Jurkat, Clone E6-1 (cell line): ENCODE measurements around the gene KIAA1328.

Experiments used
- DNase-seq: peaks from one replicate; pipeline ENCODE4 v3.0.0-alpha.2; 2011; ENCODE audit warnings: low read depth, low spot score
- H3K4me3 ChIP-seq: 2 replicates; pipeline ENCODE4 v1.5.1; 2011; ENCODE audit warnings: mild to moderate bottlenecking, low read length, control low read depth, moderate library complexity

KIAA1328 gene

DNA sequence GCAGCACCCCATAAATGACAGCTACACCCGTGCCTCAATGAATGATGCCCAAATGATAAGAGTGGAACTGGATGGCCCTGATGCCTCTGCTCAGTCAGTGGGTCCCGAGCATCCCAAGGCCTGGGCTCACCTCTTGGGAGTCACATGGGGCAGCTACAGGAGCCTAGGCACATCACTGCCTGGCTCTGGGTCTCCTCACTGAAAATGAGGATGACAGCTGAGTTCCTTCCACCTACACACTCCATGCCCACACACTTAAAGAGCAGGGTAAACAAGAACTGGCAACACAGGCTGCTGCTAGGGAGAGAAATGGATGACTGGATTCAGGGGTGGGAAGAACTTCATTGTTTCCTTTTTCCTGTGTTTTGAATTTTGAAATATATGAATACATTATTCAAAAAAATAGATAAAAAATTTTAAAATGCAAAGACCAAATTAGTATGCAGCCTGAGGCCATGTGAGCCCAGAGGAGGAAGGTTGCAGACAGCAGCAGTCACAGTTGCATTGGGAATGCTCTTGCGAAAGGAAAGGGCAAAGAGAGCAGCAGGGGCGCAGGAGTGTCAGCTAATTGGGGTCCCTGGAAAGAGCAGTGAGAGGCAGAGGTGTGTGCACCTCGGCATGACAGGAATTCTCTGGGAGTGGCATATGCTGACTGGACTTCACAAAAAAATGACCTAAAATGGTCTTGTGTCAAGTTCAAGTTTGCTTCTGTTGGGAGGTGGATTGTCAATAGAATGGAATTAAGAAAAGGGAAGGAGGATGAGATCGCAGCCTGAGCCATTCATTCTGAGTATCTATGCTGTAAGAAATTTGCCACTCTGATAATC, 409.6 kb downstream of the KIAA1328 start:
- H3K4me3 ChIP-seq, result no peak overlapping the region
- no peak for DNase-seq

DNA sequence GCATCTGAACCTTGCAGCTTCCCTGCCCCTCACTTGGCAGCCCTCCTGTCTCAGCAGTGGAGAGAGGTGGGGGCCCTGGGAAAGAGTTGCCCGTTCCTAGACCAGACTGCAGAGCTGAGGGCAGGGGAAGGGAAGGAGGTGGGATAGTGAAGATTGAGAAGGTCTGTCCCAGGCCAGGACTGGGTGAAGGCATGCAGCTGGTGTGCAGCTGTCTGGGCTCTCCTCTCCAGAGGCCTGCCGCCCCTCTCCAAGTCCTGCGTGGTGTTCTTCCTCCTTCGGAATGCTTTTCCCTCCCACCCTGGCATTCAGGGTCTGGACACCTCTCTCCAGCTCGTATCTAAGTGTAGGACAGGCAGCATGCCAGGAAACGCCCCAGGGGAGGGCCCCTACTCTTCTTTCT, 413.2 kb downstream of the KIAA1328 start:
- H3K4me3 ChIP-seq, result no peak overlapping the region
- no peak for DNase-seq

DNA sequence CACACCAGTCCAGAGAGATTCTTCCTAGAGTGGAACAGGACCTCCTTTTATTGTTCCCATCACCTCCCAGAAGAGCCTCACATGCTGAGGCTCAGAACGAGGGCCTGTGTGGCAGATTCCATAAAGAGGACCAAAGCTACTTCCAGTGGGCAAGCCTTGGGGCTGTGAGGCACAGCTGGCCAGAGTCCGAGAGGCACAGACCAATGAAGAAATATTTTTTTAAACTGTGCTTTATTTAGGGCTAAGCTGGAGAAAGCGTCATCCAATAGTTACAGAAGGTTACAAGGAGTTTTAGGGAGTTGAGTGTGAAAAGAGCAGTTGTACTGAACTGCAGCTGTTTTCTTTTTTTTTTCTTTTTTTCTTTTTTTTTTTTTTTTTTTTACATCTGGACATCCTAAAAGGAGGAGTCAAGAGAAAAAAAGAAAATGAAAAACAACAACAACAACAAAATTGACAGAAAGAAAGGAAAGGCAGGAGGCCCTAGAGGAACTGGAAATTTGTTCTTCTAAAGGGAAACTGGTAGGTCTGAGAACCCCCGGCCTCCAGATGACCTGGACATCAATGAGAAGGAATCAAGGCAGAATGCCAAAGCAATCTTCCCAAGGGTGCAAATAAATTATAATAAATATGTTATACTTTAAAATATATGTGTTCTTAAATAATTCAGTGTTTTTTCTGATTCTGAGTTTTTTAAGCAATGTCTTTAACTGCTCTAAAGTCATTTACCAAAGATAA, 414.1 kb downstream of the KIAA1328 start:
- DNase-seq, result no peak
- no peak overlapping the region for H3K4me3 ChIP-seq

DNA sequence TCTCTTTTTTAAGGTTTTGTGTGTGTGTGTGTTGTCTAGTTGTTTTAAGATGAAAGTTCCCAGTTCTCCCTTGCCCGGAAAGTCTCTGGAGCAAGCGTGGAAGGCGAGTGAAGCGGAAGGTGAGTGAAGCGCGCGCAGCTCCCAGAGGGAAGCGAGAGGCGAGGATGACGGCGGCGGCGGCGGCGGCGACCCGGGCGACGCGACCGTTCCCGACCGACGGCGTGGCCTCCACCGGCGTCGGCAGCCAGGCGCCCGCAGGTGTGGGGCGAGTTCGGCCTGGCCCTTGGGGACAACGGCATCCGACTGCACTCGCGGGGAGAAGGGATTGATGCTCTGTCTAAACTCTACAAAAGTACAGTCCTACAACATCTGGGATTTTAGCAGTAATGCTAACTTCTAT, 414.8 kb downstream of the KIAA1328 start:
- DNase-seq, result no peak
- H3K4me3 ChIP-seq, result no peak overlapping the region

DNA sequence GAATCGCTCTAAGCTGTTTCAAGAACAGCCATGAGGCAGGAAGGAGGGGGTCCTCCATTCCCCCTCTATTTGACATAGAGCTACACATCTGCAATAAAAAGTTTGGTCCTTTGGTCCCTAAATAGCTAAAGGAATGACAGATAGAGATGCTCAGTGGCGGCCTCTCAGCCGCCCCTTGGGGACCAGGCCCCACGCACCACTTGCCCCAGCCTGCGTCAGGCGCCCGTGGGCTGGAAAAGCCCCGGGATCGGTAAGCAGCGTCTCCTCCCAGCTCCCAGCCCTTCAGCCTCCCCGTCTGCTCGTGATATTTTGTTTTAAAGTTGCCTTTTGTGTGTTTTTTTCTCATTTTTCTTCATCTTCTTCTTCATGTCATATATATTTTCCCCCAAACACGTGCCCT, 415.7 kb downstream of the KIAA1328 start:
- no peak for DNase-seq
- H3K4me3 ChIP-seq, result no peak overlapping the region

DNA sequence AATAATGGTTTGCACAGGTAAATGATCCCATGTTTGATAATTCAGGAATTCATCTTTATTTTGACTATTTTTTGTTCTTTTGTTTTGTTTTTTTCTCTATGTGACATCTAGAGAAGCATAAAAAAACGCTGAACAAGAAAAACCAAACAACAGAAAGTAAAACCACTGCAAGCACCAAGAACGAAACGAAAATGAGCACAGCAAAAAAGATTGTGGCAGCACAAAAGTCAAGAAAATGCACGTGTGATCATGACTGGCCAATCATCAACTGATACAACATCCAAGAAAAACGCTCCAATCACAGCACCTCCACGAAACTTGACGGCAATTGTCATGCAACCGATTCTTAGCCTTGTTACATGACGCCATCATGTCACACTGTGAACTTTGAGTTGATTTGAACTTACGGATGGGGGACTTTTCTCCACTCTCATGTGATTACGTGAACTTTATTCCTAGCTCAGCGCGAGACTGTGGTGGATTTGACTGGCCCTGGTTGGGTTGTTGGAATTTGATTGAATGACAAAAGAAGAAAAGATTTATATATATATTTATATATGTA, 417.9 kb downstream of the KIAA1328 start:
- H3K4me3 ChIP-seq, result no peak overlapping the region
- DNase-seq, result no peak

DNA sequence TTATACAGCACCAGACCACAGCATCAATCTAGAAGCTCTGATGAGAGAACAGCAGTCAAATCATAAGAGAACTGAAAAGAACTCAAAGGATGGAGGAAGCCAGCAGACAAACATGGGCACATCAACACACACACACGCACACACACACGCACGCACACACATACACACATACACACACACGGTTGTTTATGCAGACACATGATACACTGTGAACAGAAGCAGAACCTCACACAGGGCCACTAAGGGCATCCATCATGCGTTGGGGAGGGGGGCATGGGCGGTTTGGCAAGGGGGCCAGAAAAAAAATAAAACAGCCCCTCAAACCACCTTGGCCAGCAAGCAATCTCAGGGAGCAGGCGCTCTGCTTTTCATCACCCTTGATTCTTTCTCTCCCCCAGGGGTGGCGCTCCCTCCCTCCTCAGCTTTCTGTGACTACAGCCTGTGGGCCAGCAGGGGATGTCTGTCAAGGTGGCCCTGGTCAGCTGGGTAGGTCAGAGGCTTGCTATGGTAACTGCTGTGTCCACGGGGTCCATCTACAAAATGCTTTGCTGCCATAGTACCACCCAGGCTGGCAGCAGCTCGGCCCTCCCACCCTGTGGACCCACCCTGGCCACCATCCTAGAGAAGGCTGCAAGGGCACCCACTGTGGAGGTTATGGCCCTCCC, 418.7 kb downstream of the KIAA1328 start:
- DNase-seq, result no peak
- H3K4me3 ChIP-seq, result no peak overlapping the region

DNA sequence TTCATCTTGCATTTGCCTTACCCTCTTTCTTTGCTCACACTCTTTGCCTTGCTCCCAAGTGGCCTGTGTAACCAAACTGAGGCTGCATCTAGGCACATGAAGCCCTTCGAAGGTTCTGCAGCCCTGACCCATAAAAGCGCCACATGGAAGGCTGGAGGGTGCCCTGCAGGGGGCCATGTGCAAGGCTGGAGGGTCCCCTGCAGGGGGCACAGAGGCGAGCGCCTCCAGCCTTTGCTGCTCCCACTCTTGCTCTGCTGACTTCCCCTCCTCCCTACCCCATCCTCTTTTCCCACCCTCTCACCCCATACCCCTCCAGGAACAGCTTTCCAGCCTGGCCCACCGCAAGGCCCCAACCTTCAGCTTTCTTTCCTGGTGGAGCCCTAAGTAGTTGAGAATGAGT, 419.4 kb downstream of the KIAA1328 start:
- no peak for DNase-seq
- no peak overlapping the region for H3K4me3 ChIP-seq

DNA sequence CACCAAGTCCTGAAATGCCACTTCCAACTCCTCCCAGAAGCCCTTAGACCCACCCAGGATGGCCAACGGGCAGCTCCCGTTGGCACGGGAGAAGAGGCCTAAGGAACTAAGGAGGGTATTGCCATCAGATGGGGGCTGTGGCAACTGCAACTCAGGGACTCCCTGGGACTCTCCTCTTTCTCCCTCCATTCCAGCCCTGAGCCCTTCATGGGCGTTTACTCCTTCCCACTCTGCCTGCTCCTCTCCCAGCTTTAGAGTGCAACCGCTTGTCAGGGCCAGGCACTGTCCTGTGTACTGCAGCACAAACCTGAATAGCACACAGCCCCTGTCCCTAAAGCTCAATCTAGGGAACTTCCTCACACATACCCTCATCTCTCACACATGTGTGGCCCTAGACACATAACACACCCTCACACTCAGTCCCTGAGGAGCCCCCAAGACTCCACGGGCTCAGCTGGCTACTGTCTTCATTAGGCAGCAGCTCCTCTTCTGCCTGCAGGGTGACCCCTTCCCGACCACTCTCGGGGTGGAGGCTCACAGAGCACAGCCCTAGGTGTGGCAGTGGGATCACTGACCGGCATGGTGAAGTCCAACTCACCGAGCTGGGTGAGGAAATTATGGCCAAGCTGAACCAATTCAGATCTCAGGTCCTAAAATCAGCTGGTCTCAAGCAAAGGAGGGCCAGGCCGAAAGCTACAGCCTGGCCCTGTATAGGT, 420.4 kb downstream of the KIAA1328 start:
- no peak overlapping the region for H3K4me3 ChIP-seq
- DNase-seq, result no peak

DNA sequence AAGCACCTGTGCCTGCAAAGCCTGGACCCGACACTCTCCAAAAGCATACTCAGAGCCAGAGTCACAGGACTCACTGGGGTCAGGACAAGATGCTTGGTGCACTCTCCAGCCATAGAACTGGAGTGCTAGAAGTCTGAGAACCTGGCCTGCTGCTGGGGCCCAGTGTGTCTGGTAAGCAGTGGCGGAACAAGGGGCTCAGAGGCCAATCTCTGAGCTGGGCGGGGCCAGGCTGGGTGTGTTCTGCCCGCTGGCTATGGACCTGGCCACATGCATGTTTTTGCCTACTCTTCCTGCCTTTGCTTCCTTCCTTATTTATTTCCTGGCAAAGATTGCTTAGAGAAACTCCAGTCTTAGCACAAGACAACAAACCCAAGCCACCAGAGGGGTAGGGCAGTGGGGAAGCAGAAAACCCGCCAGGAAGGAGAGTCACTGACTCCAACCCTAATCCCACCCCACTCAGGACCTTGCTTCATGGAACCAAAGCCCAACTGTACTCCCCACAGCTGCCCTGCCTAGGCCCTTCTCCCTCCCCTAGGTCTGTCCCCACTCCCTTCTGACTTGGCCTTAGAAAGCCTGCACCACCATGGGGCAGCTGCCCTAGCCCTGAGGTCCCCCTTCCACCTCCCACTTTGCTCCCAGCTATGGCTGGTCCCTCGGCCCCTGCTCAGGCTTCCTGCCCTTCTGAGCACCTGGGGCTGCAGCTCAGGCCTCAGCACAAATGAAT, 421.1 kb downstream of the KIAA1328 start:
- no peak for DNase-seq
- H3K4me3 ChIP-seq, result no peak overlapping the region

DNA sequence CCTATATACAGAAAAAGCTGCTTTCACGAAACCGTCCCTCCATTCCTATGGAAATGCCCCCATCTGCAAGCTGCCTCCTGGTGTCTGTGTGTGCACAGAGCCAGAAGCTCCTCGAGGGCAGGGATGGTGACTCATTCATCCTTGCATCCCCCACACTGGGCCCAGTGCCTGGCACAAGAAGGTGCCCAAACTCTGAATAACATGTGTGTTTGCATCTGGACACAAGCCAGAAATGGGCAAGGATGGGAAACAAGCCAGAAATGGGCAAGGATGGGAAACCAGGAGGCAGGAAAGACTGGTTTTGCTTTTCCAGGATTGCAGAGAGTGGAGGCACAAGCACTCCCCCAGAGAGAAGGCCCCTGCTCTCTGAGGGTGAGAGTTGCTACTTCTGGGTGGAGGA, 422.8 kb downstream of the KIAA1328 start:
- no peak overlapping the region for H3K4me3 ChIP-seq
- no peak for DNase-seq

DNA sequence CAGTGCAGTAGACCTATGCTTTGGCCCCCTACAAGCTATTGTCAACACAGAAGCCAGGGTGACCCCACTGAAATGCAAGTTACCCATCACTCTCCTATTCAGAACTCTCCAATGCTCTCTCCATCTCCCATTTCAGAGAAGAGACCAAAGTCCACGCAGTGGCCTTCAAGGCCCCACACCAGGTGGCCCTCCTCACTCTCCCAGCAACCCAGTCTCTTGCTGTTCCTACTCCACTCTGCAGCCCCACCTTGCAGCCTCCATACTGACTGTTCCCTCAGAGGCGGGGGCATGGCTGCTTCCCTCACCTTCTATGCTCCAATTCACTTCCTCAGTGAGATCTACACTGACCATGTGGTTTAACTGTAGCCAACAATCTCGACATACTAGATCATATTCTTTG, 423.4 kb downstream of the KIAA1328 start:
- no peak overlapping the region for H3K4me3 ChIP-seq
- DNase-seq, result no peak

DNA sequence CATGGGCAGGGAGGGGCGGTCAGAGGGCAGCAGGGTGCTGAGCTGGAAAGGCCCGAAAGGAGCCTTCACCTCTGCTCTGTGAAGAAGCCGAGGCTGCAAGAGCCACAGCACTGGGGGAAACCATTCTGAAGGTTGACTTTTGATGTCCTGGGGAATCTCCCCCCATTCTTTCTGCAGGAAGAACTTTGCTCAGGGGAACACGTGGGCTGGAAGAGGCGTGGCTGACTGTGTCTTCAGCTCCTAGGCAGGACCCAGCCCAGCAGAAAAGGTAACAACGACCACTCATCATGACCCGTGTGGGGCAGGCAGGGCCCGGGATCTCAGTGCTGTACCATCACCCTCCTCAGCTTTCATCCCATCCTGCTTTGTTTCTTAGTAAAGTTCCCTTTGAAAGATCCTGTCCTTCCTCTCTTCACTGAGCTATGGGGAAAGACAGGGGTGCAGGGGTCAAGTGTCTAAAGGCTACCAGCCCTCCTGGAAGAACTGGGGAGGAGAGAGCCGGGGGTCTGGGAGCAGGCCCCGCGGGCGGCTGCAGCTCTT, 424.0 kb downstream of the KIAA1328 start:
- no peak for DNase-seq
- H3K4me3 ChIP-seq, result no peak overlapping the region

DNA sequence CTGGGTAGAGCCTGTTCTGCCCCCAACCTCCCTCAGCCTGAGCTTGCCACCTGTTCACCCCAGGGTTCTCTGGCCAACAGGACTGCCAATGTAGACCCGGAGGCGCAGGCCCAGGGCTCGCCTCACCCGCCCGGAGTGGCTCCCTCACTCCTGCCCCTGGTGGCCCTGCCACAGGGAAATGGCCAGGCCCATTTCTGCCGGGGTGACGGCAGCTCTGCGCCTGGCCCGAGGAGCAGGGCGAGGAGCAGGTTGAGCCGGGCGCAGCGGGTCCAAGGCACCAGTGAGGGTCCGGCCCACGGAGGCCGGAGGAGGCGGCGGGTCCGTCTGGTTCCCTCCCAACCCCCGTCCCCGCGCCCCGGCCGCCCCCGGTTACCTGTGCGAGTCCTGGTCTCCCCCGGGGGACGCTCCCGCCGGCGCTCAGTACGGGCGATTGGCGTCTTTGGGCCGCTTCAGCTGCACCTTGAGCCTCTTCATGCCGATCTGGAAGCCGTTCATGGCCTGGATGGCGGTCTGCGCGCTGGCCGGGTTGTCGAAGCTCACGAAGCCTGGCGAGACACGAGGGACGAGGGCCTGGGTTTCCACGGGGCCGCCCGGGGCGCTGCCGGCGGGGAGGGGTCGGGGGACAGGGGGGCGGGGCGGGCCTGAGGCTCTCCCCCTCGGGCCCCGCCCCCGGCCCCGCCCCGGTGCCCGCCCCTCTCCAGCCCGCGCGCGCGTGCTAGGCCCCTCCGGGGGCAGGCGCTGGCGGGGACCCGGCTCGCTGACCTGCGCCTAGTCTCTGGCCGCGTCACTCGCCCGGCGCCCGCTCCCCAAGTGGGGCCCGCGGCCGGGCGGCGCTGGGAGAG, 424.7 kb downstream of the KIAA1328 start:
- no peak for DNase-seq
- no peak overlapping the region for H3K4me3 ChIP-seq

DNA sequence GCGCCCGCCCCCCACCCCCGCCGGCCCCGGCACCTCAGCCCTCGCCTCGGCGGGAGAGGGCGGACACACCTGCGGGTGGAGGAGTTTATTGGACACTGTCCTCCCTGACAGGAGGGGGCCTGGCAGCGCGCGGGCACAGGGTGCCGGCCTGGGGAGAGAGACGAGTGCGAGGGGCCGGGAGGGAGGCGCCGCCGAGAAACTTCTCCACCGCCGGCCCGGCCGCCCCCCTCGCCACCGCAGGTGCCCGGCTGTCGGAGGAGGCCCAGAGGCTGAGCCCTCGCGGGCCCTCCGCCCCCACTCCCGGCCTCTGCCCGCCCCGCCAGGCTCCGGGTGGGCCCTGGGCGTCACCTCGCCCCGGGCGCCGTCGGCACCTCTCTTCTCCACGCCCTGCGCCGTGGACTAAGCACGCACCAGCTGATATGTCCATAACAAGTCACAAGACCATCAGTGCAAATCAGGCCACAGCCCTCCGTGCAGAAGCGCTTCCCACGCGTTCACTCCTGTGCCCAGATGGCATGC, 425.4 kb downstream of the KIAA1328 start:
- DNase-seq, result no peak
- H3K4me3 ChIP-seq, result no peak overlapping the region

DNA sequence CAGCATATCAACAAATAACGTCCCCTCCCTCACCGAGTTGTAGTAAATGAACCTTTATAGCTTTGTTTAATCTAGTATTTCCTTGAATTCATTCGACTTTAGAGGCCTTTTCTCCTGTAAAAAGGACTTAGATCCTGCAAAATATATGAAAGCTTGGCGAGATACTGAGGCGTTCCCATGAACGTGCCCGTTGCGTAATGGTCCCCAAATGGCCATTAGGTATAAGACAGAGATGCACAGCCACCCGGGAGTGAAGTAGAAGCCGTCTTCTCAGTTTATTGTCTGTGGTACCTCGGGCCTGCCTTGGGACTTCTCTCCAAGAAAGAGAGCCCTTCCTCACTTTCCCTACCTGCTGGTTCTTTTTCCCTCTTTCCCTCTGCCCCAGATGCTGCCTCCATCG, 426.0 kb downstream of the KIAA1328 start:
- DNase-seq, result no peak
- no peak overlapping the region for H3K4me3 ChIP-seq

DNA sequence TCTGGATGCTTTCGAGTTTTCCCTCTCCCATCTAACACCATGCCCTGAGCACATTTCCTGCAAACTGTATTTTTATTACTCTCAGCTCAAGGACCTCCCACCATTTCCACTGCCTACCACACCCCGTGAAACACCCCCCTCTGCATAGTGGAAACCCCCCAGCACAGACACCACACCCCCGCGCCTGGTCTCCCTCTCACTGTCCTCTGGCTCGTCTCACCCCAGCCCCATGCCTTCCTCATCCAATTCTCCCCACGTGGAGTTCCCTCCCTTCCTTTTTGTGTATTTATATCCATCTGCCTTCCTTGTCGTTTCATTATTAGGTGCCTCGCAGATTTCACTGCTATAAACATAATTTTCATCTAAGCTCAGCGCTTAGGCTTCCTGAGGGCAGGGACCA, 429.2 kb downstream of the KIAA1328 start:
- no peak overlapping the region for H3K4me3 ChIP-seq
- no peak for DNase-seq
